ENCODE measurements around the gene LRP2. TPM values are rescaled to one million over a fixed set of nuclear protein-coding genes. Genes with fewer than 3 reads are reported as not detected.

Gene LRP2
- total and polyA plus RNA-seq, 2 experiments from 2014 or later = 0.68 to 2.7 TPM

- TF ChIP-seq, protein P1, sequence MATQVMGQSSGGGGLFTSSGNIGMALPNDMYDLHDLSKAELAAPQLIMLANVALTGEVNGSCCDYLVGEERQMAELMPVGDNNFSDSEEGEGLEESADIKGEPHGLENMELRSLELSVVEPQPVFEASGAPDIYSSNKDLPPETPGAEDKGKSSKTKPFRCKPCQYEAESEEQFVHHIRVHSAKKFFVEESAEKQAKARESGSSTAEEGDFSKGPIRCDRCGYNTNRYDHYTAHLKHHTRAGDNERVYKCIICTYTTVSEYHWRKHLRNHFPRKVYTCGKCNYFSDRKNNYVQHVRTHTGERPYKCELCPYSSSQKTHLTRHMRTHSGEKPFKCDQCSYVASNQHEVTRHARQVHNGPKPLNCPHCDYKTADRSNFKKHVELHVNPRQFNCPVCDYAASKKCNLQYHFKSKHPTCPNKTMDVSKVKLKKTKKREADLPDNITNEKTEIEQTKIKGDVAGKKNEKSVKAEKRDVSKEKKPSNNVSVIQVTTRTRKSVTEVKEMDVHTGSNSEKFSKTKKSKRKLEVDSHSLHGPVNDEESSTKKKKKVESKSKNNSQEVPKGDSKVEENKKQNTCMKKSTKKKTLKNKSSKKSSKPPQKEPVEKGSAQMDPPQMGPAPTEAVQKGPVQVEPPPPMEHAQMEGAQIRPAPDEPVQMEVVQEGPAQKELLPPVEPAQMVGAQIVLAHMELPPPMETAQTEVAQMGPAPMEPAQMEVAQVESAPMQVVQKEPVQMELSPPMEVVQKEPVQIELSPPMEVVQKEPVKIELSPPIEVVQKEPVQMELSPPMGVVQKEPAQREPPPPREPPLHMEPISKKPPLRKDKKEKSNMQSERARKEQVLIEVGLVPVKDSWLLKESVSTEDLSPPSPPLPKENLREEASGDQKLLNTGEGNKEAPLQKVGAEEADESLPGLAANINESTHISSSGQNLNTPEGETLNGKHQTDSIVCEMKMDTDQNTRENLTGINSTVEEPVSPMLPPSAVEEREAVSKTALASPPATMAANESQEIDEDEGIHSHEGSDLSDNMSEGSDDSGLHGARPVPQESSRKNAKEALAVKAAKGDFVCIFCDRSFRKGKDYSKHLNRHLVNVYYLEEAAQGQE (IDR thresholded peaks at IDR 0.05; ENCODE audit: unreplicated experiment) = no peak
- TF ChIP-seq EZH2 (IDR thresholded peaks at IDR 0.05; ENCODE audit: low read depth, unreplicated experiment) = no peak
Measured at GRCh38 chr2:169203952-169204351, 158.4 kb downstream of the LRP2 start (continued).

GRCh38 chr2:169200756-169201155 is 161.6 kb downstream of the LRP2 start:
- no peaks in the 10 kb centered on the region for H3K79me2 ChIP-seq (replicated peaks; ENCODE audit: insufficient read depth)
- H3K4me2 ChIP-seq = no peak overlapping the region
- no peaks in the 10 kb centered on the region for H3K36me3 Mint-ChIP-seq (ENCODE audit: low read depth)
- H3F3A ChIP-seq (replicated peaks; ENCODE audit: low read depth) = no peaks in the 10 kb centered on the region
- no peak overlapping the region for H3K4me3 ChIP-seq
- ATAC-seq = no peak
- H3K9me2 ChIP-seq (ENCODE audit: insufficient read depth) = no peaks in the 10 kb centered on the region
- no peak overlapping the region for H2AFZ ChIP-seq
- H3K27me3 ChIP-seq (ENCODE audit: insufficient read depth) = no peaks in the 10 kb centered on the region
- TF ChIP-seq JUNB (IDR thresholded peaks at IDR 0.05; ENCODE audit: unreplicated experiment) (no peak), EZH2phosphoT487 (IDR thresholded peaks at IDR 0.05; ENCODE audit: unreplicated experiment) (no peak), ZNF114 (CRISPR knock-in tag; IDR thresholded peaks at IDR 0.05) (no peak), NANOG (IDR thresholded peaks at IDR 0.05; ENCODE audit: borderline replicate concordance) (no peak), STAT1 (IDR thresholded peaks at IDR 0.05; ENCODE audit: unreplicated experiment) (no peak), POLR2AphosphoS5 (IDR thresholded peaks at IDR 0.05; ENCODE audit: low read depth) (no peak), CREB1 (CRISPR knock-in tag; IDR thresholded peaks at IDR 0.05; ENCODE audit: low read depth) (no peak), ZNF331 (CRISPR knock-in tag; IDR thresholded peaks at IDR 0.05; ENCODE audit: low read depth) (no peak)
- TF ChIP-seq, protein P1 (IDR thresholded peaks at IDR 0.05; ENCODE audit: unreplicated experiment) = no peak
- H3K4me3 Mint-ChIP-seq = no peak overlapping the region
- H4K20me1 ChIP-seq (replicated peaks; ENCODE audit: insufficient read depth) = no peaks in the 10 kb centered on the region
- no peak for DNase-seq (ENCODE audit: low spot score)
- no peaks in the 10 kb centered on the region for H3K36me3 ChIP-seq (ENCODE audit: insufficient read depth)
- no peaks in the 10 kb centered on the region for H3K27me3 Mint-ChIP-seq (ENCODE audit: insufficient read depth, low read depth, poor library complexity)
- H3K4me1 Mint-ChIP-seq = no peaks in the 10 kb centered on the region
- no peaks in the 10 kb centered on the region for H3K9me3 Mint-ChIP-seq
- no peak overlapping the region for H3K27ac ChIP-seq (ENCODE audit: low read depth)
- H3K4me1 ChIP-seq (ENCODE audit: insufficient read depth) = no peaks in the 10 kb centered on the region
- H3K27ac Mint-ChIP-seq = no peak overlapping the region

Data from GM23338 (cell line).